WTC11 (cell line): ENCODE results near the gene PSMD12. TPM values are rescaled to one million over a fixed set of nuclear protein-coding genes. Genes with fewer than 3 reads are reported as not detected.

ENCODE experiments used
- ATAC-seq: fragments of 200-7000 bp; cut with Tn5 transposase; 2 replicates; pipeline ENCODE4 v1.10.0; 2021; ENCODE audit warnings: mild to moderate bottlenecking, moderate library complexity
- CTCF ChIA-PET: fragments of 300-600 bp; sonication (Branson Sonifier 250); formaldehyde crosslinking; loops from one replicate; lab custom pipeline; 2021; ENCODE audit warnings: antibody characterized with exemption; lab: Charles Lee
- POLR2A ChIA-PET: fragments of 350-600 bp; sonication (Branson Sonifier 250); formaldehyde crosslinking; loops from one replicate; lab custom pipeline; 2021; ENCODE audit warnings: antibody characterized with exemption; lab: Charles Lee
- DNase-seq: peaks from one replicate; pipeline ENCODE4 v3.0.0; 2021; ENCODE audit warnings: low spot score
- H3K27ac Mint-ChIP-seq: 2 replicates; pipeline ENCODE4 v1.8.0; 2021; ENCODE audit warnings: mixed read lengths
- H3K27me3 Mint-ChIP-seq: 2 replicates; pipeline ENCODE4 v1.8.0; 2021; ENCODE audit warnings: low read depth, mild to moderate bottlenecking, moderate library complexity, mixed read lengths
- H3K36me3 Mint-ChIP-seq: 2 replicates; pipeline ENCODE4 v1.8.0; 2021; ENCODE audit warnings: mixed read lengths
- H3K4me1 Mint-ChIP-seq: 2 replicates; pipeline ENCODE4 v1.8.0; 2022; ENCODE audit warnings: mixed read lengths
- H3K4me3 Mint-ChIP-seq: 2 replicates; pipeline ENCODE4 v1.8.0; 2021; ENCODE audit warnings: mild to moderate bottlenecking, moderate library complexity, mixed read lengths
- H3K9me3 Mint-ChIP-seq: 2 replicates; pipeline ENCODE4 v1.8.0; 2021; ENCODE audit warnings: mixed read lengths
- ATF1 ChIP-seq: sonication (generic); formaldehyde crosslinking; IDR thresholded peaks from 2 replicates; pipeline ENCODE4 v1.8.1; 2023; ENCODE audit warnings: mild to moderate bottlenecking, moderate library complexity, missing genetic modification reagents
- ATF6 ChIP-seq: sonication (generic); formaldehyde crosslinking; IDR thresholded peaks from 2 replicates; pipeline ENCODE4 v1.8.1; 2023; ENCODE audit warnings: mild to moderate bottlenecking, missing genetic modification reagents
- CDX4 ChIP-seq: fragments of 250-450 bp; sonication (Bioruptor Pico); IDR thresholded peaks from 2 replicates; pipeline ENCODE4 v1.9.0; 2021; ENCODE audit warnings: moderate library complexity, mild to moderate bottlenecking, inconsistent platforms, borderline replicate concordance
- FOXK1 ChIP-seq: sonication (generic); formaldehyde crosslinking; IDR thresholded peaks from 2 replicates; pipeline ENCODE4 v1.8.0; 2022; ENCODE audit warnings: mild to moderate bottlenecking, moderate library complexity, missing genetic modification reagents
- NR1H2 ChIP-seq: sonication (generic); formaldehyde crosslinking; IDR thresholded peaks from 2 replicates; pipeline ENCODE4 v1.9.0; 2021; ENCODE audit warnings: mild to moderate bottlenecking, moderate library complexity, missing genetic modification reagents
- PRDM15 ChIP-seq: sonication (generic); formaldehyde crosslinking; IDR thresholded peaks from 2 replicates; pipeline ENCODE4 v1.8.0; 2022; ENCODE audit warnings: missing genetic modification reagents
- ZNF138 ChIP-seq: sonication (generic); formaldehyde crosslinking; conservative IDR thresholded peaks from 2 replicates; pipeline ENCODE4 v1.8.1; 2022; ENCODE audit warnings: mild to moderate bottlenecking, moderate library complexity, missing genetic modification reagents
- ZNF263 ChIP-seq: sonication (generic); formaldehyde crosslinking; IDR thresholded peaks from 2 replicates; pipeline ENCODE4 v1.8.1; 2022; ENCODE audit warnings: low read depth, mild to moderate bottlenecking, moderate library complexity, missing genetic modification reagents
- ZNF416 ChIP-seq: fragments of 250-450 bp; sonication (Bioruptor Pico); IDR thresholded peaks from 2 replicates; pipeline ENCODE4 v1.9.0; 2021; ENCODE audit warnings: mild to moderate bottlenecking, inconsistent platforms
- total RNA-seq: library from RNA; stranded (reverse); gene quantifications from 3 replicates; pipeline ENCODE4 v1.2.3, GENCODE V29; 2021
- TF ChIP-seq, protein P1 (sequence below): sonication (generic); formaldehyde crosslinking; IDR thresholded peaks from 2 replicates; pipeline ENCODE4 v1.8.0; 2023; ENCODE audit warnings: missing genetic modification reagents, mild to moderate bottlenecking, borderline replicate concordance
- TF ChIP-seq, protein P2 (sequence below): sonication (generic); formaldehyde crosslinking; IDR thresholded peaks from 2 replicates; pipeline ENCODE4 v1.8.1; 2023; ENCODE audit warnings: mild to moderate bottlenecking, missing genetic modification reagents, moderate library complexity

Gene PSMD12
- total RNA-seq, 1 experiment from 2014 or later: 66.9 TPM

- TF ChIP-seq, protein P1, sequence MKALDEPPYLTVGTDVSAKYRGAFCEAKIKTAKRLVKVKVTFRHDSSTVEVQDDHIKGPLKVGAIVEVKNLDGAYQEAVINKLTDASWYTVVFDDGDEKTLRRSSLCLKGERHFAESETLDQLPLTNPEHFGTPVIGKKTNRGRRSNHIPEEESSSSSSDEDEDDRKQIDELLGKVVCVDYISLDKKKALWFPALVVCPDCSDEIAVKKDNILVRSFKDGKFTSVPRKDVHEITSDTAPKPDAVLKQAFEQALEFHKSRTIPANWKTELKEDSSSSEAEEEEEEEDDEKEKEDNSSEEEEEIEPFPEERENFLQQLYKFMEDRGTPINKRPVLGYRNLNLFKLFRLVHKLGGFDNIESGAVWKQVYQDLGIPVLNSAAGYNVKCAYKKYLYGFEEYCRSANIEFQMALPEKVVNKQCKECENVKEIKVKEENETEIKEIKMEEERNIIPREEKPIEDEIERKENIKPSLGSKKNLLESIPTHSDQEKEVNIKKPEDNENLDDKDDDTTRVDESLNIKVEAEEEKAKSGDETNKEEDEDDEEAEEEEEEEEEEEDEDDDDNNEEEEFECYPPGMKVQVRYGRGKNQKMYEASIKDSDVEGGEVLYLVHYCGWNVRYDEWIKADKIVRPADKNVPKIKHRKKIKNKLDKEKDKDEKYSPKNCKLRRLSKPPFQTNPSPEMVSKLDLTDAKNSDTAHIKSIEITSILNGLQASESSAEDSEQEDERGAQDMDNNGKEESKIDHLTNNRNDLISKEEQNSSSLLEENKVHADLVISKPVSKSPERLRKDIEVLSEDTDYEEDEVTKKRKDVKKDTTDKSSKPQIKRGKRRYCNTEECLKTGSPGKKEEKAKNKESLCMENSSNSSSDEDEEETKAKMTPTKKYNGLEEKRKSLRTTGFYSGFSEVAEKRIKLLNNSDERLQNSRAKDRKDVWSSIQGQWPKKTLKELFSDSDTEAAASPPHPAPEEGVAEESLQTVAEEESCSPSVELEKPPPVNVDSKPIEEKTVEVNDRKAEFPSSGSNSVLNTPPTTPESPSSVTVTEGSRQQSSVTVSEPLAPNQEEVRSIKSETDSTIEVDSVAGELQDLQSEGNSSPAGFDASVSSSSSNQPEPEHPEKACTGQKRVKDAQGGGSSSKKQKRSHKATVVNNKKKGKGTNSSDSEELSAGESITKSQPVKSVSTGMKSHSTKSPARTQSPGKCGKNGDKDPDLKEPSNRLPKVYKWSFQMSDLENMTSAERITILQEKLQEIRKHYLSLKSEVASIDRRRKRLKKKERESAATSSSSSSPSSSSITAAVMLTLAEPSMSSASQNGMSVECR (CRISPR knock-in tag): peak; percentile 92; the same call in 1 of the 2 replicates
- peak; percentile 62 for TF ChIP-seq FOXK1 (CRISPR knock-in tag)
Measured at GRCh38 chr17:67376737-67377487, 10.5 kb upstream of the PSMD12 start, which contains the start of gene PITPNC1 (continued).

- ChIA-PET CTCF (interaction anchor here (0.9 to 3.1 kb wide), 2 partner anchors 9 to 98 kb away, joined by 5 to 38 read pairs; no protein-coding TSS in a partner anchor), POLR2A (no interaction called here)
- Mint-ChIP-seq H3K27ac (peak overlapping the region; percentile 96), H3K4me3 (peak overlapping the region; percentile 81), H3K4me1 (peaks cover 35% of the 10 kb centered on the region), H3K36me3 (peaks cover 11% of the 10 kb centered on the region)
- DNase-seq: no peak
- TF ChIP-seq ATF1 (CRISPR knock-in tag) (no peak), NR1H2 (CRISPR knock-in tag) (no peak), CDX4 (no peak), PRDM15 (CRISPR knock-in tag) (no peak), ZNF263 (CRISPR knock-in tag) (no peak), ZNF416 (CRISPR knock-in tag) (no peak), ZNF138 (no peak), FOXK1 (CRISPR knock-in tag) (no peak), ATF6 (CRISPR knock-in tag) (no peak)
- TF ChIP-seq, protein P2, sequence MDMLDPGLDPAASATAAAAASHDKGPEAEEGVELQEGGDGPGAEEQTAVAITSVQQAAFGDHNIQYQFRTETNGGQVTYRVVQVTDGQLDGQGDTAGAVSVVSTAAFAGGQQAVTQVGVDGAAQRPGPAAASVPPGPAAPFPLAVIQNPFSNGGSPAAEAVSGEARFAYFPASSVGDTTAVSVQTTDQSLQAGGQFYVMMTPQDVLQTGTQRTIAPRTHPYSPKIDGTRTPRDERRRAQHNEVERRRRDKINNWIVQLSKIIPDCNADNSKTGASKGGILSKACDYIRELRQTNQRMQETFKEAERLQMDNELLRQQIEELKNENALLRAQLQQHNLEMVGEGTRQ (CRISPR knock-in tag): no peak
- TF ChIP-seq, all 79 proteins: peak for 0
- no peak for ATAC-seq
- Mint-ChIP-seq H3K9me3 (peaks cover 9% of the 10 kb centered on the region), H3K27me3 (no peaks in the 10 kb centered on the region; the same call in 1 of the 2 replicates)
Measured at GRCh38 chr17:67376415-67376736, 10.0 kb upstream of the PSMD12 start.
